ENCODE data around the gene OR51I2.

DNA sequence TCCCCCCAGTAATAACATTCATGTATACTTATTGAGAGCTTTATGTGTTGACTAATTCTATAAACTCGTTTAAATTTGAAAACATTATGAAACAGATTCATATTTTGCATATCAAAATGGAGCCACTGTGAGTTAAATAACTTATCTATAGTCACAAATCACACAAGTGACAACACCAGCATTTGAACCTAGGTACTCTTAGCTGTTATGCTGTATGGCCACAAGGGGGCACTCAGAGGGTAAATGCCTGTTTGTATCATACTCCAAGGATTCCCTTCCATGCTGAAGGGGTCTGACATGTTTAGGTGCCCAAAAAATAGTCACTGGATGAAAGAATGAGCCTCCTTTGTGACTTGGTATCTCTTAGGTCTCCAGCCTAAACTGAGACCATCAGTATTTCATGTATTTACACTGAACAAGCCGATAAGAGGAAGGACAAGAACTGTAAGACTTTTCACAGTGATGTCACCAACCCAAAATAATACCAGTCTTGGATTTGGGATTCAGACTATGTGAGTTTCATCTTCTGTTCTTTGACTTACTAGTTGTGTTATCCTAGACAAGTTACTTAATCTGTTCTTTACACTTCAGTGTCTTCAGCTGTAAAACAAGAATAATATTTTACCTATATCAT is 27.2 kb downstream of the OR51I2 start:
- TF ChIP-seq SUZ12 (IDR thresholded peaks at IDR 0.05; ENCODE audit: extremely low read depth, insufficient read depth, insufficient read length) (no peak), YY1 (IDR thresholded peaks at IDR 0.05; ENCODE audit: insufficient read depth, insufficient read length) (no peak)
